Measurements from ENCODE around the gene NXPH2.
"Not testable (repeated sequence)": the region's sequence is repeated elsewhere in the genome, so short reads cannot be mapped to it uniquely, and the experiment has no call there.

NXPH2 gene

DNA sequence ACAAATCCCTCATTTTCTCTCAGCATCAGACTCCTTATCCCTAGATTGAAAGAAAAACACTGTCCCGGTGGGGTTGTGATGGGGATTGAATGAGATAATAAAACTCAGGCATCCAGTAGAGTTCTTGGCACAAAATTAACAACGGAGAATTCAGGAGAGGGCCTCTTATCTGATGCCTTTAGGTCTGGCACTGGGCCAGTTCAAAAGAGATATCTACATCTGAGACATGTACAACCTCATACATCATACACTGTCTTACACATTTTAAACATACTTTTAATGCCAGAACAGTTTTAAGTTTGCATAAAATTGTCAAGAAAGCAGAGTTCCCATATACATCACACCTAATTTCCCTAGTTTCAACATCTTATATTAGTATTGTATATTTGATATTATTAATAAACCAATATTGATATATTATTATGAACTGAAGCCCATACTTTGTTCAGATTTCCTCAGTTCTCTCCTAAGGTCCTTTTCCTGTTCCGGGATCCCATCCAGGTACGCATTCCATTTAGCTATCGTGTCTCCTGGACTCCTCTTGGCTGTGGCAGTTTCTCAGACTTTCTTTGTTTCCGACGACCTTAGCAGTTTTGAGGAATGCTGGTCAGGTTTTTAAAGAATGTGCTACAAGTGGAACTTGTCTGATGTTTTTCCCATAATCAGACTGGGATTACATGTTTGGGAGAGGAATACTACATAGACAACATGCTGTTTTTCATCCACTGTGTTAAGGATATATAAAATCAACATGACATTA lies 27.8 kb downstream of the NXPH2 start:
- DNase-seq, result no peak

- DNase-seq, result no peak
Observed at GRCh38 chr2:138744713-138745112, 35.5 kb downstream of the NXPH2 start.

DNA sequence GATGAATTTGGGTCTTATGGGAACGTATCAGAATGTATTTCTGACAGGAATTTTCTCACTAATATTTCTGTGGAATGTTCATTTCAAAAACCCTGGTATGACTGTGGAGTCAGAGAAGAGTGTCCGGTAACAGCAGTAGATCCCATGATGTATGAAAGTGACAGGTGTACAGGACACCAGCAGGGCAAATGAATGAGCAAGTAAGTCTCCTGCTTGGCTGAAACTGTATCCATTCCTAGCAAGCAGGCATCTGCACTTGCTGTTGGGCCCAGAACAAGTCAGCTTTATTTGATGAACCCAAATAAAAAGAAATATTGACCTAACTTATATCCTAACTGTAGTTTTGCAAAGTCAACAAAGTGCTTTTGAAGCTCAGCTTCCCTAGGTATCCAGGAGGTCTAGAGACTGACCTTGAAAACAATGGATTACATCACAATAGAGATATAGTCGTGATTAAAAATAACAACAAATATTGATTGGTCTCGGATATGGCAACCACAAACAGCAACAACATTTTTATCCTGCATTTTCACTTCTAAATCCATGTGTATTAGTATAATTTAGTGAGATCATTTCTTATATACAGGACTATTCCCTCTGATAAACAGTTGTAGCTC lies 37.6 kb downstream of the NXPH2 start:
- no peak for DNase-seq

- no peak for DNase-seq
Observed at GRCh38 chr2:138741851-138742250, 38.3 kb downstream of the NXPH2 start.

- not testable (repeated sequence) for DNase-seq
Observed at GRCh38 chr2:138737009-138737554, 43.1 kb downstream of the NXPH2 start.

DNA sequence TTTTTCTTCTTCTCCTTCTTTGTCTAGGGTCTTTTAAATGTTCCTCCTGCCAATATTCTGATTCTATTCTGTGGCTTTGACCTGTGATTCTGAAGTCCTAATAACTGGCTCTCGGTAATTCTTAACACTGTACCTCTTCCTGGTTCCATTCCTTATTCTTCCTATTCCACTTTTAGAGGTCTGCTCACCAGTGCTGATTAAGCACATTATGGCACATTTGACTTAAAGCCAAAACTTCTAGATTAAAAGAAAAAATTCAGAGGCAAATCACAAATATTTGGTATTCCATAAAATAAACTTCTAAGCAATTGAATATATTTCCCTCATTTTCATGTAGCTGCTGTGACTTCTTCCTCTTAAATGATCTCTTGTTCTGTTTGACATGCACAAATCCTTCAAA lies 47.5 kb downstream of the NXPH2 start:
- DNase-seq, result no peak

GRCh38 chr2:138730497-138731030 lies 49.6 kb downstream of the NXPH2 start:
- DNase-seq, result no peak

DNA sequence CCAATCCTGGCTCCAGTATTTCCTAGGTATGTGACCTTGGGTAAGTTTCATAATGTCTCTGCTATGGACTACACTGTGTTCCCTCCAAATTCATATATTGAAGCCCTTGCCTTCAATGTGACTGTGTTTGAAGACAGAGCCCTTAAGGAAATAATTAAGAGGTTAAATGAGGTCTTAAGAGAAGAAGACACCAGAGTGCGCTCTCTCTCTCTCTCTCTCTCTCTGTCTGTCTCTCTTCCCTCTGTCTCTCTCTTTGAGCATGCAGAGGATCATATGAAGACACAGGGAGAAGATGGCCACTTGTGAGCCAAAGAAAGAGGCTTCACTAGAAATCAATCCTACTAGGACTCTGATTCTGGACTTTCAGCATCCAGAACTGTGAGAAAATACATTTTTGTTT lies 52.2 kb downstream of the NXPH2 start:
- DNase-seq, result no peak

GRCh38 chr2:138726681-138727080 lies 53.5 kb downstream of the NXPH2 start:
- DNase-seq, result no peak

DNA sequence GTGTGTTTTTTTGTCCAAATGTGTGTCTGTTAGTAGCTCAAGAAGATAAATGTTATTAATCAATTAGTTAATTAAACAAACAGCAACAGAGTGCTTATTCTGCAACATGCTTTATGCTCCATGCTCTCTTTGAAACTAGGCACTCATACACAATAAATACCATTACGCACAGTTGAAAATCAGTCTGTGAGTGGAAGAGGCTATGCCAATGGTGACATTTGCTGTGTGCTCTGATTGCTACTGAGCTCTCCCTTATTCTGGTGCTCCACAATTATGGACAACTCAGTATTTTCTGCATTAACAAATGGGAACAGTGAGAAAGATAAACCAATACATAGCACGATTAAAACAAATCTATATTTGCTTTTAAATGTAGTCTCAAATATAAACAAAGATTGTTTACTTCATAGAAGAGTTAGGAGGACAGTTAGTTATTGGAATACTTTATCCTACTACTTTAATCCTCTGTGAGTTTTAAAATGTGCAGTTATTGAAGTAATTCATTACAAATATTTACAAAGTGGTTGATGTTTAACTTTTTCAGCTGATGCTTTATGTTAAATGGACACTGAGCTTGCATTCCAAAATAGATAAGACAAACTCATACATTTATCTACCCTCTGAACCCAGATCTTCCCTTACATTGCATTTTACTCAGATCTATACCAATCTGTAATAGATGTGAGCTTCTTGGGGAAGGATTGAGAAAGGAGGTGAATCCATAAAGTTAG lies 55.3 kb downstream of the NXPH2 start:
- DNase-seq, result no peak

DNA sequence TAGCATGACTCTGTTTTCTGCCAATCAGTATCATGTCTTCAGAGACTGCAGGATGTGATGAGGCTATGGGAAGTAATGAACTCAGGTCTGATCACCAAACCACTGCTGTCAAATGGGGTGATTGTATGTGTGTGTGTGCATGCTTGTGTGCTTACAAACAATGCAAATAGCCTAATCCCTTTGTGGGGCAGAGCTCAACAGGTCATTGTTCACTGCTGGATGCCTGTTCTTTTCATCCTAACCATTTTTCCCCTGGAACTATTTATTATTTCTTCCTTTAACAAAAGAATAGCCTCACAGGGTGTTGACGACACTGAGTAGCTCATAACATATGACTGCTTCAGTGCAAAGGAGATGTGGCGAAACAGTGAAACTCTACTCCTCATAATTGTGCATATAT lies 55.9 kb downstream of the NXPH2 start:
- no peak for DNase-seq

DNA sequence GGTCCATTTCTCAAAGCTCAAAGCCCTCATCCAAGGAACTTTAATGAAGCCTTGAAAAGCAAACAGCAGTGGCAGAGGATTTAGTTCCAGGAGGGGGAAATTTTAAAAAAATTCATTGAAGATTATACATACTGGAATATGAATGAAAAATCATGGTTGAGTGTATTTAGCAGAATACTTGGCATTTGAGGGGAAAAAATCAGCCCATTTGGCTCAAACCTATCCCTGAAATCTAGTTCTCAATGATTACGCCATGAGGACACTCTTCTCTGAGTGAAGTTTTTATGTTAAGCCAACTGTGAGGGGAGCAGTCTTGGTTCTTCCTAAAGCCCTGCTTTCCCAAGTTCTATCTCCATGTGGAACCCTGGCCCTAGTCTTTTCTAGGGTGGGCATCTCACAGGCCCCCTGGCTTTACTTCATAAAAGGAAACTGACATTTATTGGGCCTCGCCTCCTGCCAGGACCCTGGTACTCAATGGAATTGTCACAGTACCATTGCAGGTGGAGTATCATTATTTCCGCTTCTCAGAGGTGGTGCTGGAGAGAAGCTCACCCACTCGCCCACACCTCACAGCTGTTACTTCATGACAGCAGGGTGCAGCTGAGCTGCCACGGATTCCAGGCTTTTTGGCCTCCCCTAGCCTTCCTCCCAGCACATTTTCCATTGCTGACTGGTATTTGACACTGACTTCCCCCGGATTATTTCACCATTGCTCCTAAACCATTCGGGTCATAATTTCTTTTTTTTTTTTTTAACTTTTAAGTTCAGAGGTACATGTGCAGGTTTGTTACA lies 56.8 kb downstream of the NXPH2 start:
- no peak for DNase-seq

- no peak for DNase-seq
Observed at GRCh38 chr2:138722316-138722715, 57.9 kb downstream of the NXPH2 start.

- no peak for DNase-seq
Observed at GRCh38 chr2:138720035-138720838, 60.0 kb downstream of the NXPH2 start.

DNA sequence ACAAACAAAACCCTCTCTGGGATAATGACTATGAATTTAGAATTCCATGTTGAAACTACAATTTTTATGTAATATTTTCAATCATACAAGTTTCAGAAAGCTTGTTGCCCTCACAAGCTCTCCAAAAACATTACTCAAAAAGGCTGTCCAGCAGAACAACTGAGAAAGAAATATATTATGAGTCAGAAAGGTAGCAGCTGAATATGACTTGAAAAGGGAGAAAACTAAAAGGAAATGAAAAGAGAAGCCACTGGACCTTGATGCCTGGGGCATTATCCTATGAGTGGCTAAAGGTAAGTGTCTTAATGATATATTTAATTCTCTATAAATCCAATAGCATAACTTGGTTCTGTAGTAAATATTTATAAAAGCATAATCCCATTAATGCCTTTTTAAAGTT lies 61.8 kb downstream of the NXPH2 start:
- no peak for DNase-seq

- no peak for DNase-seq
Observed at GRCh38 chr2:138716183-138716582, 64.0 kb downstream of the NXPH2 start.

GRCh38 chr2:138713504-138713903 lies 66.7 kb downstream of the NXPH2 start:
- no peak for DNase-seq

DNA sequence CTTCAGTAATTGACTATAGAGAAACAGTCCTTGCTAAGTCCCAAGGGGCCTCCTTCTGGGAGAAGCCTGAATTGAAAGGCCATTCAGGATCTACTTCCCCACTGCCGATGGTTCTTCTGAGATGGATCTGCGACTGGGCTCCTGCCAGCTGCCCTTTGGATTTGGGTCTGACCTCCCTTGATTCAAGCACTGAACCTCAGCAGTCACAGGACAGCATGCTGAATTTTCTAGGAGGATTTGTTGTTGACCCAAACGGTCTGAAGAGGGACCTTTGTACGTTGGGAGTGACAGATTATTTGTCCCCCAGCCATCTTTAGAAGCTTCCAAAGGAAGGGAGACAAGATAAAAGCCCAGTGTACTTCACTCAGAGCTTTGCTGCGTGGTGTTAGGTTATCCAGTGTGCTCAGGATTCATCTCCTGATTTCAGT lies 67.1 kb downstream of the NXPH2 start:
- DNase-seq, result no peak

GRCh38 chr2:138712212-138712979 lies 67.8 kb downstream of the NXPH2 start:
- DNase-seq, result no peak

DNA sequence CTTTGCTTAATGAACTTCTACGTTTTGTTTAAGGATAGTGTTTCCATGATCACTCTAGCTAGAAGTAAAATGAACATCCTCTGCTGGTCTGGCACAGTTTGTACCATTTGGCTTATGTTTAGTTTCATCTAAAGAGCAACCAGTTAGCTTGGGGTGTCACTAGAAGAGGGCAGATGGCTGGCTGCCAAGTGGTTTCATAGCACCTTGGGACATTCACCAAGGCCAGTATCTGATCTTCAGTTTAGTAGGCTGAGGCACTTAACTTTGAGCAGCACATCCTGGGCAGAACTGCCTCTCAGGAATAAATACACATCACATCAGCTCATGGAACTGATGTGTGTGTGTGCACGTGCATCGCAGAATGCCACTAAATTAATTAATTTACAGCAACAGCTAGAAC lies 68.4 kb downstream of the NXPH2 start:
- DNase-seq, result no peak

- no peak for DNase-seq
Observed at GRCh38 chr2:138708682-138709241, 71.4 kb downstream of the NXPH2 start.
